Osteocyte (in vitro differentiated cells): ENCODE data around the gene SENP6. TPM values are rescaled to one million over a fixed set of nuclear protein-coding genes. Genes with fewer than 3 reads are reported as not detected.
"Not testable (repeated sequence)": the region's sequence is repeated elsewhere in the genome, so short reads cannot be mapped to it uniquely, and the experiment has no call there.

Experiments used
- DNase-seq: peaks from one replicate; pipeline ENCODE4 v3.0.0; 2021; ENCODE audit warnings: mixed read lengths; ENCODE audit not compliant: unreplicated experiment; ENCODE audit errors: extremely low spot score
- H3K27ac Mint-ChIP-seq: one replicate; pipeline ENCODE4 v1.8.0; 2021; ENCODE audit warnings: mild to moderate bottlenecking, mixed read lengths; ENCODE audit not compliant: unreplicated experiment
- H3K27me3 Mint-ChIP-seq: one replicate; pipeline ENCODE4 v1.8.0; 2021; ENCODE audit warnings: mixed read lengths; ENCODE audit not compliant: unreplicated experiment
- H3K36me3 Mint-ChIP-seq: one replicate; pipeline ENCODE4 v1.8.0; 2021; ENCODE audit warnings: mixed read lengths; ENCODE audit not compliant: unreplicated experiment
- H3K4me1 Mint-ChIP-seq: one replicate; pipeline ENCODE4 v1.8.0; 2021; ENCODE audit warnings: mixed read lengths; ENCODE audit not compliant: unreplicated experiment
- H3K4me3 Mint-ChIP-seq: one replicate; pipeline ENCODE4 v1.8.0; 2021; ENCODE audit warnings: mild to moderate bottlenecking, moderate library complexity, mixed read lengths; ENCODE audit not compliant: unreplicated experiment
- H3K9me3 Mint-ChIP-seq: one replicate; pipeline ENCODE4 v1.8.0; 2021; ENCODE audit warnings: mixed read lengths; ENCODE audit not compliant: unreplicated experiment
- CTCF ChIP-seq: fragments of 200-600 bp; sonication (generic); IDR thresholded peaks from 2 replicates; pipeline ENCODE4 v1.5.0; 2021; ENCODE audit warnings: antibody characterized with exemption, mild to moderate bottlenecking, moderate library complexity
- total RNA-seq: library from RNA; stranded (reverse); gene quantifications from 2 replicates; pipeline ENCODE4 v1.2.1, GENCODE V29; 2021

Gene SENP6
- total RNA-seq, 1 donor from 2014 or later = 101 TPM

DNA sequence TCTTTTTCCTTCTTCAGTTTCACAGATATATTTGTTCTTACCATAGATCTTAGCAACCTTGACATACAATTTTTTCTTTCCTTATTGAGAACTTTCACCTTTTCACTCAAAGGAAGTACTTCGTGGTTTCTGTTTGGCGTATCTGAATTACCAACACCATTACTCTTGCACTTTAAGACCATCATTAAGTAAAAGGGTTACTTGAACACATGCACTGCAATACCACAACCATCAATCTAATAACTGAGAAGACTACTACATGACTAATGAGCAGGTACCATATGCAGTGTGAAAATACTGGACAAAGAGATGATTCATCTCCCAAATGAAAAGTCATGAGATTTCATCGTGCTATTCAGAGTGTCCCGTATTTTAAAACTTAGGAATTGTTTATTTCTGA is 21.7 kb upstream of the SENP6 start:
- no peaks in the 10 kb centered on the region for H3K4me1 Mint-ChIP-seq
- H3K9me3 Mint-ChIP-seq = peaks cover 14% of the 10 kb centered on the region
- no peak overlapping the region for H3K4me3 Mint-ChIP-seq
- no peak for TF ChIP-seq CTCF
- no peak overlapping the region for H3K27ac Mint-ChIP-seq
- no peak for DNase-seq
- H3K36me3 Mint-ChIP-seq = no peaks in the 10 kb centered on the region
- peaks cover 28% of the 10 kb centered on the region for H3K27me3 Mint-ChIP-seq

- Mint-ChIP-seq H3K27me3 (peaks cover 22% of the 10 kb centered on the region), H3K27ac (no peak overlapping the region), H3K4me3 (no peak overlapping the region), H3K9me3 (peaks cover 18% of the 10 kb centered on the region), H3K36me3 (no peaks in the 10 kb centered on the region), H3K4me1 (no peaks in the 10 kb centered on the region)
- no peak for TF ChIP-seq CTCF
- no peak for DNase-seq
Observed at GRCh38 chr6:75581231-75581630, 20.4 kb upstream of the SENP6 start.

DNA sequence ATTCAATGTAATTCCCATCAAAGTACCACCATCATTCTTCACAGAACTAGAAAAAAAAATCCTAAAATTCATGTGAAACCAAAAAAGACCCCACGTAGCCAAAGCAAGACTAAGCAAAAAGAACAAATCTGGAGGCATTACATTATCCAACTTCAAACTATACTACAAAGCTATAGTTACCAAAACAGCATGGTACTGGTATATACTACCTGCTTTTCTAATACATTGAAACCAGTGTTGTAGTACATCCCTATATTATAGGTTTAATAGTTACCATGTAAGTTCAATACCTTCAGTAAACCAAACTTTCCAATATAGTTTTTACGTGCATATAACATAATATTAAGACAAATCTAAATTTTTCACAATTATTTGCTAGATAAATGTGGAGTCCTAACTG is 17.1 kb upstream of the SENP6 start:
- H3K27ac Mint-ChIP-seq, H3K36me3 Mint-ChIP-seq, DNase-seq, H3K4me1 Mint-ChIP-seq, H3K4me3 Mint-ChIP-seq: not testable (repeated sequence)
- H3K27me3 Mint-ChIP-seq = peaks cover 14% of the 10 kb centered on the region
- peaks cover 18% of the 10 kb centered on the region for H3K9me3 Mint-ChIP-seq

GRCh38 chr6:75588948-75589347 is 12.7 kb upstream of the SENP6 start:
- Mint-ChIP-seq H3K4me1 (no peaks in the 10 kb centered on the region), H3K27ac (no peak overlapping the region), H3K4me3 (no peak overlapping the region), H3K27me3 (no peaks in the 10 kb centered on the region), H3K36me3 (no peaks in the 10 kb centered on the region), H3K9me3 (peaks cover 11% of the 10 kb centered on the region)
- no peak for TF ChIP-seq CTCF
- DNase-seq = no peak

DNA sequence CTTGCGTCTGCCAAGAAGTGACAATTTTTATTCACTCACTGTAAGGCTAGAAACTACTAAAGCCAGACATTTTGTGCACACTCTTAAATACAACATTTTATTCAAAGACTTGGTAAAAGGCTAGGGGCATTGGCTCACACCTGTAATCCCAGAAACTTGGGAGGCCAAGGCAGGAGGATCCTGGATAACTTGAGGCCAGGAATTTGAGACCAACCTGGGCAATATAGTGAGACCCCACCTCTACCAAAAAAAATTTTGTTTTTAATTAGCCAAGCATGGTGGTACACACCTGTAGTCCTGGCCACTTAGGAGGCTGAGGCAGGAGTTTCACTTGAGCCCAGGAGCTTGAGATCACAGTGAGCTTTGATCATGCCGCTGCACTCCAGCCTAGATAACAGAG is 11.3 kb upstream of the SENP6 start:
- Mint-ChIP-seq H3K4me3 (no peak overlapping the region), H3K9me3 (no peaks in the 10 kb centered on the region), H3K27ac (no peak overlapping the region), H3K27me3 (no peaks in the 10 kb centered on the region), H3K4me1 (no peaks in the 10 kb centered on the region), H3K36me3 (no peaks in the 10 kb centered on the region)
- TF ChIP-seq CTCF = no peak
- DNase-seq = no peak

DNA sequence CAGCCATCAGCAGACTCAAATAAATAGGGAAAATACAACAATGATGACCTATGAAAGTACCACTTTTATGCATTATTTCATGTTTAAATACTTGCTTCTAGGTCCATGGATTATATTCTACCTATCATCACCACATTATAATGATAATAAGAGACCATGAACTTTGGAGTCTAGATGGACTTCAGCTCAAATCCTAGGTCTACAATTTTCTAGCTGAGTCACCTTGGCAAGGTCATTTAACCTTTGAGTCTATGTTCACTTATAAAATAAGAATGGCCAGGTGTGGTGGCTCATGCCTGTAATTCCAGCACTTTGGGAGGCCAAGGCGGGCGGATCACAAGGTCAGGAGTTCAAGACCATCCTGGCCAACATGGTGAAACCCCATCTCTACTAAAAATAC is 5.3 kb upstream of the SENP6 start:
- H3K9me3 Mint-ChIP-seq, DNase-seq, H3K36me3 Mint-ChIP-seq, H3K27ac Mint-ChIP-seq, H3K27me3 Mint-ChIP-seq, H3K4me3 Mint-ChIP-seq: not testable (repeated sequence)
- peaks cover 12% of the 10 kb centered on the region for H3K4me1 Mint-ChIP-seq
